GM19238 (cell line): ENCODE data around the gene RBM25.
"Not testable (repeated sequence)": the region's sequence is repeated elsewhere in the genome, so short reads cannot be mapped to it uniquely, and the experiment has no call there.

Experiments
- DNase-seq: peaks from one replicate; pipeline ENCODE4 v3.0.0; 2011; ENCODE audit warnings: low spot score; ENCODE audit not compliant: insufficient read length

Gene RBM25

DNA sequence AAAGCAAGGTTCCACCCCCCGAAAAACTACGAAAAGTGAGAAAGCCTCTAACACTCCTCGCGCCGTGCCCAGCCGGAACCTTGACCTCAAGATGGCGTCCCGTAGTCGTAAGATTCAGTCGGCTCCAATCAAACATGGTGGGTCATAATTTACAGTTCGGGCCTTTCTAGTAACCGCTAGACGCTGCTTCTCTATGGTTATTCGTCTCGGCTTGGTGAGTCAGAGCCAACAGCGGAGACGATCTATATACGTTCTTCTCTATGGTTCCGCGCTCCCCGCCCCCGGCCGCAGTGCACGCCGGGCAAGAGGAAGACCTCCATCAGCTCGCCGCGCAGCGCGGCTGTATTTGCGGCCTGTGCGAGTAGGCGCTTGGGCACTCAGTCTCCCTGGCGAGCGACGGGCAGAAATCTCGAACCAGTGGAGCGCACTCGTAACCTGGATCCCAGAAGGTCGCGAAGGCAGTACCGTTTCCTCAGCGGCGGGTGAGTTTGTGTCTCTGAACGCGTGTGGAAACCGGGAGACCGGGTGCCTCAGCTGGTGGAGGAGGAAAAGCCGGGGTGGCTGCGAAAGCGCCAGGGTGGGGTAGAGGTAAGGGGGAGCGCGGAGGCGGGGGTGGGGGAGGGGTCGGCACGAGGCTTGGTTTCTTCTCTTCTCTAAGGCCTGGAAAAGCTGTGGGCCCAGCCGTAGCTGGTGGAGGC lies at the start of gene RBM25:
Gene RBM25, plus strand, starts transcription at position 311 of the 698 bp plus-strand sequence. CDS start 13,108 bp downstream, outside the sequence.
- peak; percentile 87 for DNase-seq

DNA sequence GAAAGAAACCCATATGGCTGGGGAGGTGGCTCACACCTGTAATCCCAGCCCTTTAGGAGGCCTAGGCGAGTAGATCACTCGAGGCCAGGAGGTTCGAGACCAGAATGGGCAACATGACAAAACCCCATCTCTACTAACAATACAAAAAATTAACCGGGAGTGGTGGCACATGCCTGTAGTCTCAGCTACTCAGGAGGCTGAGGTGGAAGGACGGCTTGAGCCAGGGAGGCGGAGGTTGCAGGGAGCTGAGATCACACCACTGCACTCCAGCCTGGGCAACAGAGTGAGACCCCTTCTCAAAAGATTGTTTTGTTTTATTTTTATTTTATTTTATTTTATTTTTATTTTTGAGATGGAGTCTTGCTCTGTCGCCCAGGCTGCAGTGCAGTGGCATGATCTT lies 47.1 kb upstream of the RBM25 start:
- not testable (repeated sequence) for DNase-seq

DNA sequence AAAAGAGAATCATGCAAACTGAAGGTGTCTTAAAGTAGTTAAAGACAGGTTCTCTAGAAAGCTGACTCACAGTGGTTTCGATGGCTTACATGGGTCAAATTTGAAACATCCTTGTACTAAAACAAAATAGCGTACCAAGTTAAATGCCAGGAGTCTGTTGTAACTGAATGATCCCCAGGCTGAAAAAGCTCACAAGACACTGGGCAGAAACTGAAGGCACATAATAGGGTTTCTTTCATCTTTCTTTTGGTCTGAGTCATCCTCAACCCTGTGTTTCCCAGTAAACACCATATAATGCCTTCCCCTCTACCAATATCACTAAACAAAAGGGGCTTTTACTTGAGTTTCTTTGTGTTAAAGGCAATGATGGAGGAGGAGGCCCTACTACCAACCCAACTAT lies 44.2 kb upstream of the RBM25 start:
- peak; percentile 22 for DNase-seq

DNA sequence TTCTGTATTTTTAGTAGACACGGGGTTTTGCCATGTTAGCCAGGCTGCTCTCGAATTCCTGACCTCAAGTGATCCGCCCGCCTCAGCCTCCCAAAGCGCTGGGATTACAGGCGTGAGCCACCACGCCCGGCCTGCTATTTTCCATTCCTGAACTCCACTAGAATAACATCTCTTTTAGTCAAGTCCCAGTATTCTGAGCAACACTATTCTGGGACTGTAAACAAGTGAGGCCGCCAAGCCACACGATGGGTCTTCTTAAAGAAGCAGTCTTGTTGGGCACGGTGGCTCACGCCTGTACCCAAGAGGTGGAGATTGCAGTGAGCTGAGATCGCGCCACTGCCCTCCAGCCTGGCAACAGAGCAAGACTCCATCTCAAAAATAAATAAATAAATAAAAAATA lies 42.8 kb upstream of the RBM25 start:
- not testable (repeated sequence) for DNase-seq

DNA sequence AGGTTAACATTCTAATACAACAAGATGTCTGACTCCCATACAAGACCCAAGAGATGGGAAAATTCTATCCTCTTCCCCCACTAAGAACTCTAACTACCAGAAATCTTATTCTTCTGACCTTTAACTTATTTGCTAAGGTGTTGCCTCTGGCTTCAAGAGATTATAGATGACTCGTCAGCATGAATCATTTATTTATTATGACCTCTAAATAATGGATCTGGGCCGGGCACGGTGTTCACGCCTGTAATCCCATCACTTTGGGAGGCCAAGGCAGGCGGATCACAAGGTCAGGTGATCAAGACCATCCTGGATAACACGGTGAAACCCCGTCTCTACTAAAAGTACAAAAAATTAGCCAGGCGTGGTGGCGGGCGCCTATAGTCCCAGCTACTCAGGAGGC lies 42.3 kb upstream of the RBM25 start:
- not testable (repeated sequence) for DNase-seq

DNA sequence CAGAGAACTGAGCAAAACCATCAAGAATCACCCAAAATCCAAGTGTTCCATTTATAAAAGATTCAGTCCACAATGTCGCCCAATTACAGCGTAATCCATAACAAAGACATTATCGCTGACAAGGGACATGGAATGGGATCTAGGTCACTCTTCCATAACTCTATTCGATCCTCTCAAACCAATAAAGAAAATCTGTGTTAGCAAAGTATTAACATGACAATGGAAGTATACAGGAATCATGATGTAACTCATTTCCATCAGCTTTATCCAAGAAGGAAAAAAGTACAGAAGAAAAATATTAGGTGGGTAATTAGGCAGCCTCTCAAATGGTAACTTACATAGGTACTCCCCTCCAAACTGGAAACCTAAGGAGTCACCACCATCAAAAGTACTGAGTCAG lies 36.3 kb upstream of the RBM25 start:
- DNase-seq, result no peak

DNA sequence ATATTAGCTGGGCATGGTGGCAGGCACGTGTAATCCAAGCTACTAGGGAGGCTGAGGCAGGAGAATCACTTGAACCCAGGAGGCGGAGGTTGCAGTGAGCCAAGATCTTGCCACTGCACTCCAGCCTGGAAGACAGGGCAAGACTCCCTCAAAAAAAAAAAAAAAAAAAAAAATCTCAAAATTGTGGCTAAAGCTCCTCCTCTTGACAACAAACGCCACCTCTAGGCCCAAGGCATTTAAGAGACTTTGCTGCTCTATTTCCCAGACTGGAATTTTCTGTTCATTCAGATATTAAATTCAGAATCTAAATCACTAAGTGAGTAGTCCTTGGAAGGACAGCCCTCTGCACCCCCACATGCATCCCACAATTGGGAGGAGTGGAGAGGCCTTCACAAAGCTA lies 32.8 kb upstream of the RBM25 start:
- DNase-seq, result no peak

DNA sequence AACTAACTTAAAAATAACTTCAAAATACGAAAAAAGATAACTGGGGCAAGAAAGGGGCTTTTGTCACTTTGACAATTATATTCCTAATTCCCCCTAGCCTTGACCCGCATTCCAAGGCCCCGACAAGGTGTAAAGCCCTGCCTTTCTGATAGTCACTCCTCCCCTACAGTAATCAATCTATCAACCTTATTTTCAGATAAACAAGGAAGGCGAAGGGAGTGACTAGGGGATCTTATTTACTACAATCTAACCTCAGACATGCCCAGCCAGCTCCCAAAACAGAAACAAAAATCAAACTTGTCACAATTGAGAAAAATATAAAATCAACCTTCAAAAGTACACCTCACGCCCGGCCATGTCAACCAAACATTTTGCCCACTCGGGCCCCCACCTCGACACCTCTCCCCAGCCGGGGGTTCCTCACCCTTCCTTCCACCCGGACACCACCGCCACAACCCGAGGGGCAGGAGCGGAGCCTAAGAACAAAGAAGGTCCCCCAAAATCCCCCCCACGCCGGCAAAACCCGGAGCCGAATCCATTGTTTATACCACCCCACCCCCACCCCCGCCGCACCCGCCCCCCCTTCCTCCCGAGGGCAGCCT lies 32.0 kb upstream of the RBM25 start:
- no peak for DNase-seq

DNA sequence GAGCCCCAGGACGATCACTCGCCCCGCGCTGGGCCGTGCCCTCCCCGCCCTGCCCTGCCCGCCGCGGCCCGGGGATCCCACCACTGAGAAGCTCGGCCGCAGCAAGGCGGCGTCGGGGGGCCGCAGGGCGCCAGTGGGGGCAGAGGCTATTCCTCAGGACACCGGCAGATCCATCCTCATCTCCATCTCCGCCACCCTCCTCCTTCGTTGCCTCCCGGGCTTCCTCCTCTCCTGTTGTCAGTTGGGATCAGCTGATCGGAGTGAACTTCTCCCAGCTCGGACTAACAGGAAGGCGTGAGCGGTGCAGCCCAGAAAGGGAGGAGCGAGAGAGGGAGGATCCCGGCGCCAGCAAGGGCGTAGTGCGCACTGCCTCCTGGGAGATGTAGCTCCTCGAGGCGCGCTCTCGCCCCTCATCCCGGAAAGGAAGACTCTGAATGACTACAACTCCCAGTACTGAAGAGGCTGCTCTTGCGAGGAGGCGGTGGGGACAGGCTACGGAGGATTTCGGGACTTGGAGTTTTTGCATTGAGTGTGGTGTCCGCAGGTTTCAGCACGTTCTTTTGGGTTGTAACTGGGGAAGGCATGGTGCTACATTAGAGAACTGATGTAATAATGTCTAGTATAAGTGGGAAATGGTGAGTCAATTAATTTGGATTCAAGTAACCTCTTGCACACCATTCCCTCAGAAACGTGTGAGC lies 31.3 kb upstream of the RBM25 start, which contains the start of gene ZFYVE1:
Gene ZFYVE1, minus strand, starts transcription at position 262 of the 698 bp plus-strand sequence. CDS start 2,598 bp downstream, outside the sequence.
- DNase-seq, result peak; percentile 93

DNA sequence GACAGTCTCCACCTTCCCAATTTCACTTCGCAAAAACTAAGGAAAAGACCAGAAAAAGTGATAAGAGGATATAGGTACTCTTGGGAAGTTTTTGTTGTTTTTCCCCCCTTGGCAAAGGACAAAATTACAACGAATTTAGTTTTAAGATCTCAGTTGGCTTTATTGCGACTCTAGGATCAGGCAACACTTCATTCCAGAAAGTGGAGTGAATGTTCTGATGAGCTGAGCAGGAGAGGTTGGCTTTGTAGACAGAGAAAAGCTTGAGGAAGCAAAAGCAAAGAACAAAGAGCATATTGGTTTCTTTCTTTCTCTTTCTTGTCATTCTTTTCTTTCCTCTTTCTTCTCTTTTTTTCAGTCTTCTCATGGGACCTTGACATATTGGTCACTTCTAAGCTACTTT lies 30.8 kb upstream of the RBM25 start:
- no peak for DNase-seq

DNA sequence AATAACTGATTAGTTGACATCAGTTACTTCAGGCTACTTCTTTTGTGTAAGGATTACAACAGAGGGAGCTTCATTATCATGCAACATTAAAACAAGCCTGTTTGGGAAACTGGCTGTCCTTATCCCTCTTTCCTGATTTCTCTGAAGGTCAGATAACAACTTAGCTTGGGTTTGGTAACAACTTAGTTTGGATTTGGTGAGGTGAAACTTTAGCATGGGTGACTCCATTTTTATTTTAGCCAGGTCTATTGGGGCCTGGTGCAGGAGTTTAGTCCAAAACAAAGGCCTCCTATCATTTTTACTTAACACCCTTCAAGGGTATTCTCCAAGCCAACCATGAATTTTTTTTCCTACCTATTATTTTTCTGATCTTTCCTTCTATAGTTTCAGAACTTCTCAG lies 30.4 kb upstream of the RBM25 start:
- no peak for DNase-seq

DNA sequence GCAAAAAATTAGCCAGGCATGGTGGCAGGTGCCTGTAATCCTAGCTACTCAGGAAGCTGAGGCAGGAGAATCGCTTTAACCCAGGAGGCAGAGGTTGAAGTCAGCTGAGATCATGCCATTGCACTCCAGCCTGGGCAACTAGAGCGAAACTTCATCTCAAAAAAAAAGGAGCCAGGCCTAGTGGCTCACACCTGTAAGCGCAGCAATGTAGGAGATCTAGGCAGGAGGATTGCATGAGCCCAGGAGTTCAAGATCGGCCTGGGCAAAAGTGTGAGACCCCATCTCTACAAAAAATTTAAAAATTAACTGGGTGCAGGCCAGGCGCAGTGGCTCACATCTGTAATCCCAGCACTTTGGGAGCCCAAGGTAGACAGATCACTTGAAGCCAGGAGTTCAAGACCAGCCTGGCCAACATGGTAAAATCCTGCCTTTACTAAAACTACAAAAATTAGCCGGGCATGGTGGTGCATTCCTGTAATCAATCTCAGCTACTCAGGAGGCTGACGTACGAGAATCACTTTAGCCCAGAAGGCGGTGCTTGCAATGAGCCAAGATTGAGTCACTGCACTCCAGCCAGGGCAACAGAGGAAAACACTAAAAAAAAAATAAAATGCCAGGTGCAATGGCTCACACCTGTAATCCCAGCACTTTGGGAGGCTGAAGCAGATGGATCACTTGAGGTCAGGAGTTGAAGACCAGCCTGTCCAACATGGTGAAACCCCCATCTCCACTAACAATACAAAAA lies 21.5 kb upstream of the RBM25 start:
- not testable (repeated sequence) for DNase-seq

DNA sequence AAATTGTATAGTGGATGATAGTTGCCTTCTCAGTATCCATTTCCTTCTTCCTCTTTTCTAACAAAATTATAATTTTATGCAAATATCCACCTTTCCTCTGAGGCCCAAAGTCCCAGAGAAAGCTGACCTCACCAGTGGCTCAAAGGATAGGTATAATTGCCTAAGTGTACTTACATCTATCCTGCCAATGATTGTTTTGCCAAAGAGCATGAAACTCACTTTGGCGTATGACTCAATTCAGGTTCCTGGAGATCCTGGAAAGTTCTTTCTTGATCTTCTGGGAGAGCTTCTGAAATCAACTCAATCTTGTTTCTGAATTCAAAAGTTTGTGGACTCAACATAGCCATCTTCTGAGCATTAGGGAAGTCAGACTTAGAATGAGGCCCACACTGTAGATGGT lies 10.5 kb upstream of the RBM25 start:
- DNase-seq, result no peak

DNA sequence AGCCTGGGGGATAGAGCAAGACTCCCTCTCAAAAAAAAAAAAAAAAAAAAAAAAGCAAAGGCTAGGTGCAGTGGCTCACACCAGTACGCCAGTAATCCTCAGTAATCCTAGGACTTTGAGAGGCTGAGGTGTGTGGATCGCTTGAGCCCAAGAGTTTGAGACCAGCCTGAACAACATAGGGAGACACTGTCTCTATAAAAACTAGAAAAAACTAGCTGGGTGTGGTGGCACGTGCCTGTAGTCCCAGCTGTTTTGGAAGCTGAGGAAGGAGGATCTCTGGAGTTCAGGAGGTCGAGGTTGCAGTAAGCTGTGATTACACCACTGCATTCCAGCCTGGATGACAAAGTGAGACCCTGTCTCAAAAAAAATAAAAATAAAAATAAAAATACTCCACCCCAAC lies 8.9 kb upstream of the RBM25 start:
- no peak for DNase-seq

DNA sequence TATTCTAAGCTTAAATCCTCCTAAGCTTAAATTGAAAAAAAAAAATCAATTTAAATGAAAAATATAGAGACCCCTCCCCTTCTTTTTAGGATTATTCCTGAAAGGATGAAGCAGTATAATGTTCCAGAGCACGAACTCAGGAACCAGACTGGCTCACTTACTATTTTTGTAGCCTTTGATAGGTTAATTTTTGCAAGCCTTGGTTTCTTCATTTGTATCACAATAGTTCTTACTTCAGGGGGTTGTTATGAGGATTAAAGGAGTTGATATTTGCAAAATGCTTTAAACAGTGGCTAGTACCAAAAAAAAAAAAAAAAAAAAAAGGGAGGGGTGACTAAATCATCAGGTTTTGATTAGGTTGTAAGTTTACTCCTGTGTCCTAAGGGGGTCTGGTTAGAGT lies 3.1 kb upstream of the RBM25 start:
- no peak for DNase-seq

DNA sequence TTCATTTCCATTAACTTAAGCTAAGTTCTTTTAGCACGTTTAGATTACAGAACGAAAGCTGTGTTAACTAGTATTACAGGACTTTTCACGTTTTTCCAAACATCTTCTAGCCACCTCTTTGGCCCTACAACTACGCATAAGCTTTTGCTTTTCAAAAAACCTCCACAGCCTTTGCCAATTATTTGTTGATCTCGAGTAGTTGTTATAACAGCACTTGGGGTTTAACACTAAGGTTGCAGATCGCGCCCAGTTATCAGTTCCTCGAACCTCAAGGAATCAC lies 450 bp upstream of the RBM25 start:
- no peak for DNase-seq

DNA sequence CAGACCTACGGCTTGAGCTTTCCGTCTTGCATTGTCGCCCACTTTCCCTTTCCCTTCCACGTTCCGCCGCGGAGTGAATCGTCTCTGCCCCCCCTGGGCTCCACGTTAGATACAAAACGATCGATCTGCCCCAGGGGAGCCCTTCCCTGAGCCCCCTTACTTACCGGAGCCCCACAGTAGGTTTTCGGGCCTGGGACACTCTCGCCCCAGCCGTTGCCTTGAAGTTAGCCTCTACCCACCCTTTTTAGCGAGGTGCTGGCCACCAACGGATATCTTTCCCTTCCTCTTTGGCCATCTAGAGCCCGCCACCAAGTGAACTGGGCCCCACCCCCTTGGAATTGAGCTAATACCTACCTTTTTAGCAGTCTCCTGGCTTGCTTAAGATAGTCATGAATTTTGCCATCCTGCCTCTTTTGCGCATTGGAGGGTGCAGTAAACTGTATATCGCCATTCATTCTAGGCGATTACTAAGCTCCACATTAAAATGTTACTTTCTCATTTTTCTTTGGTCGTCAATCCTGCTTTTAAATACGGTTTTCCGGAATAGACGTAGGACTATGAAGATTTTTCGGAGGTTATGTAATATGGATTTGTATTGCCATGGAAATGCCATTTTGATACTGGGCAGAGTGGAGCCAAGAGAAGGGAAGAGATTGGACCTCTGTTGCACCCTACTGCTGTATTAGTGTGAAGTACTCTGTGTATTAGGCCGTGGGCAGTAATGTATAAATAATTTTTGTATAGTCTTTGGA lies 764 bp downstream of the RBM25 start:
- no peak for DNase-seq

DNA sequence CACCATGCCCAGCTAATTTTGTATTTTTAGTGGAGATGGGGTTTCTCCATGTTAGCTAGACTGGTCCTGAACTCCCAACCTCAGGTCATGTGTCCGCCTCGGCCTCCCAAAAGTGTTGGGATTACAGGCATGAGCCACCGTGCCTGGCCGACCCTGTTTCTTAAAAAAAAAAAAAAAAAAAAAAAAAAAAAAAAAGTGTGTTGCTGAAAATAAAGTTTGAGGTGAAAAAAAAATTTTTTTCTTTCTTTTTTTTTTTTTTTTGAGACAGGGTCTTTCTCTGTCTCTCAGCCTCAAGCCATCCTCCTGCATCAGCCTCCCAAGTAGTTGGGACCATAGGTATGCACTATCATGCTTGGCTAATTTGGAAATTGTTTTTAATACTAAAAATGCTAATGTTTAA lies 11.3 kb downstream of the RBM25 start:
- DNase-seq, result no peak

DNA sequence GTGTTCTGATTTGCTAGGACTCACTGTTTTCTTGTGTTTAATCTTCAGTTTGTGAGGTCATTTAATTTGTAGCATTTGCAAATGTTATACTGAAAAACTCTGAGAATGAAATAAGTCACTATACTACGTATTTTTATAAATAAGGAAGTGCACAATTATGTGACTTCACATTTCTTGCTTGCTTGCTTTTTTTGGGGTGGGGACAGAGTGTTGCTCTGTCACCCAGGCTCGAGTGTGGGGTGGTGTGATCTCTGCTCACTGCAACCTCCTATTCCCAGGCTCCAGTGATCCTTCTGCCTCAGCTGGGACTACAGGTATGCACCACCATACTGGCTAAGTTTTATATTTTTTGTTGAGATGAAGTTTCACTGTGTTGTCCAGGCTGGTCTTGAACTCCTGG lies 32.7 kb downstream of the RBM25 start:
- DNase-seq, result no peak

DNA sequence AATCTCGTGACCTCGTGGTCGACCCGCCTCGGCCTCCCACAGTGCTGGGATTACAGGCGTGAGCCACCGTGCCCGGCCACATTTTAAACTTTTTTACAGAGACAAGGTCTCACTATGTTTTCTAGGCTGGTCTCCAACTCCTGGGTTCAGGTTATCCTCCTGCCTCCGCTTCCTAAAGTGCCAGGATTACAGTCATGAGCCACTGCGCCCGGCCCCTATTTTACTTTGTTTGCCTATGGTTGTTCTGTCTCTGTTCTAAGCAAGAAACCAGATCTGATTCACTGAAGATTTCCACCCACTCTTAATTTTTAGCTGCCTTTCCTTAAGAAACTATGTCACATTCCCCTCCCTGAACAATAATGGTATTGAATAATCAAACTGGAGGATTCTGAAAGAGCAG lies 39.1 kb downstream of the RBM25 start:
- DNase-seq, result no peak

DNA sequence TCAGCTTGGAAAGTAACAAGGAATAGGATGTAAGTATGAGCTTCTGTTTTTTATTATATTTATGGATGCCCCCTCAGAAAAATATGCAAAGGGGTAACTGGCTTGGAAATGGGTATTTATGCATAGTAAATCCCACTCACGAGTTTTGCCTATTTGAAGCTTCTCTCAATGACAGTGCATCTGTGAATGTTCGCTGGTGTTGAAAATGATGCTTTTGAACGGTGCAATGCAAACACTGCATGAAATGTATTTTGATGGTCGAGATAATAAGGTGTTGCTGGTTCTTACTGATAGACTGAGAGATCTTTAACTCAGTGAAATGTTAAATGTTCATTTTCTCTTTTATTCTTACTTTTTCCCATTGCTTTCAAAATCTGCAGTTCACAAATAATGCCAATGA lies 42.0 kb downstream of the RBM25 start:
- DNase-seq, result no peak
